ENCODE measurements around the gene MANF. TPM values are rescaled to one million over a fixed set of nuclear protein-coding genes. Genes with fewer than 3 reads are reported as not detected.
"Not testable (repeated sequence)": the region's sequence is repeated elsewhere in the genome, so short reads cannot be mapped to it uniquely, and the experiment has no call there.

Gene MANF
- total RNA-seq, 1 donor = 68.3 TPM

- TF ChIP-seq CTCF (IDR thresholded peaks at IDR 0.05; ENCODE audit: insufficient read depth, low read length) = no peak
- DNase-seq (ENCODE audit: low read depth) = no peak
Measured at GRCh38 chr3:51355891-51356578, 29.1 kb upstream of the MANF start.

GRCh38 chr3:51357856-51358255 is 27.2 kb upstream of the MANF start:
- no peak overlapping the region for H3K4me3 ChIP-seq (ENCODE audit: low read depth, low read length)
- DNase-seq (ENCODE audit: low read depth) = no peak
- no peak for TF ChIP-seq CTCF (IDR thresholded peaks at IDR 0.05; ENCODE audit: insufficient read depth, low read length)

More at GRCh38 chr3:51355891-51356578, 29.1 kb upstream of the MANF start:
- H3K4me3 ChIP-seq (ENCODE audit: low read depth, low read length) = no peak overlapping the region

- TF ChIP-seq CTCF (IDR thresholded peaks at IDR 0.05; ENCODE audit: insufficient read depth, low read length) = no peak
- no peak for DNase-seq (ENCODE audit: low read depth)
- no peak overlapping the region for H3K4me3 ChIP-seq (ENCODE audit: low read depth, low read length)
Measured at GRCh38 chr3:51358981-51359380, 26.1 kb upstream of the MANF start.

GRCh38 chr3:51360806-51361205 is 24.3 kb upstream of the MANF start:
- TF ChIP-seq CTCF (IDR thresholded peaks at IDR 0.05; ENCODE audit: insufficient read depth, low read length) = no peak
- DNase-seq (ENCODE audit: low read depth) = no peak
- no peak overlapping the region for H3K4me3 ChIP-seq (ENCODE audit: low read depth, low read length)

- no peak for DNase-seq (ENCODE audit: low read depth)
- H3K4me3 ChIP-seq (ENCODE audit: low read depth, low read length) = no peak overlapping the region
- TF ChIP-seq CTCF (IDR thresholded peaks at IDR 0.05; ENCODE audit: insufficient read depth, low read length) = no peak
Measured at GRCh38 chr3:51361746-51362145, 23.3 kb upstream of the MANF start.

- DNase-seq (ENCODE audit: low read depth) = no peak
- no peak for TF ChIP-seq CTCF (IDR thresholded peaks at IDR 0.05; ENCODE audit: insufficient read depth, low read length)
- no peak overlapping the region for H3K4me3 ChIP-seq (ENCODE audit: low read depth, low read length)
Measured at GRCh38 chr3:51362476-51362875, 22.6 kb upstream of the MANF start.

GRCh38 chr3:51368276-51368675 is 16.8 kb upstream of the MANF start:
- DNase-seq (ENCODE audit: low read depth); H3K4me3 ChIP-seq (ENCODE audit: low read depth, low read length): not testable (repeated sequence)

All from fibroblast of the aortic adventitia (primary cell).